ENCODE data around the gene HIF1AN.

- no peak for TF ChIP-seq POLR2AphosphoS5 (IDR thresholded peaks at IDR 0.05; ENCODE audit: borderline replicate concordance, low read depth, low read length)
- TF ChIP-seq EZH2 (IDR thresholded peaks at IDR 0.05), result no peak
These were observed 46.3 kb upstream of the HIF1AN start for GRCh38 chr10:100489396-100489795.
